Medulla oblongata (tissue), 1 donor: ENCODE results near the gene RPL9.
"Not testable (repeated sequence)": the region's sequence is repeated elsewhere in the genome, so short reads cannot be mapped to it uniquely, and the experiment has no call there.

Source experiments
- DNase-seq: peaks from one replicate; pipeline ENCODE4 v3.0.0-alpha.2; 2015; ENCODE audit errors: extremely low spot score

RPL9 gene

DNA sequence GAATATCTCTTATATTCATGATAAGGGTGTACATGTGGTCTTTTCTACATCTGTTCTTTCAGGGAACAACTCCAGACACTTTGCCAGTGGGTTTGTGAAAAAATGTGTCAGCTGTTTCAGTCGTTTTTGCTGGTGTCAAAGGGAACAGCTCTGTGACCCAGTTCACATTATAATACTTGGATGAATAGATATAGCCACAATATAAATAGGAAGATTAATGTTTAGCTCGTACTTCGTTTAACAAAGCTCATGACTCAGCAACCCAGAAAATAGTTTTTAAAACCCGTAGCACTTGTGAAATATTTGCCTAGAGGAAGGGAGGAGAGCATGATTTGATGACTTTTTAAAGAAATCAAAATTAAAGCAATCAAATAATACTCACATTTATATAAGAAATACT lies 8.0 kb upstream of the RPL9 start:
- no peak for DNase-seq

DNA sequence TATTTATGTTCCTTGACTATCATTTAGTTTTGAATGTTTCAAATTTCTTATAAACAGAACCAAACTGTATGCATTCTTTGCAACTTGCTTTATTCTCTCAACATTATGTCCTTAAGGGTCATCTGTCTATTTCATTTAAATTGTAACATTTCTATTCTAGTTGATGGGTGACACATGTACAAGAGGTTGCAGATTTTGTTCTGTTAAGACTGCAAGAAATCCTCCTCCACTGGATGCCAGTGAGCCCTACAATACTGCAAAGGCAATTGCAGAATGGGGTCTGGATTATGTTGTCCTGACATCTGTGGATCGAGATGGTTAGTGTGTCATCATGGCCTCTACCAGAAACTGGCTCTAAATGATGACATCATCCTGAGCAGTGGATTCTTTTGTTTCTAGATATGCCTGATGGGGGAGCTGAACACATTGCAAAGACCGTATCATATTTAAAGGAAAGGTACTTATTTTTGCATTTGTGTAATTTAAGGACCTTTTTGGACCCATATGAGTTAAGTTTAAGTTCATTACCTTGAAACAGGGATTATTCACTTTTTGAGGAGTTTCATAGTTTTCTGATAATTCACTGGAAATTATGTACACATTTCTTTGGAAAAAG lies 6.3 kb upstream of the RPL9 start:
- DNase-seq = no peak

DNA sequence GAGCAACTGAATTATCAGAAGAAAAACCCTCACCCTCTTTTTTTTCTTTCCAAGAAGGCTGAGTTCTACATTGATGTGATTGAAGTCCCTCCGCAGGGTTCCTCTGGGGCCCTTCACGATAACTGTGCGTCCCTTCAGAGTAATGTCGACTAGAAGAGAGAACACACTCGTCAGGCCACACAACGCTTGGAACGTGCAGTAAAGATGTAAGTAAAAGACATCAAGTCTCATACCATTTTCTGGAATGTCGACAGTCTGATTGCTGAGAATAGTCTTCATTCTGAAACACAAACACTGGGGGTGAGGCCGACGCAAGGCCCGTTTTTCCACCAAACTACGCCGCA lies 589 bp downstream of the RPL9 start:
- not testable (repeated sequence) for DNase-seq

DNA sequence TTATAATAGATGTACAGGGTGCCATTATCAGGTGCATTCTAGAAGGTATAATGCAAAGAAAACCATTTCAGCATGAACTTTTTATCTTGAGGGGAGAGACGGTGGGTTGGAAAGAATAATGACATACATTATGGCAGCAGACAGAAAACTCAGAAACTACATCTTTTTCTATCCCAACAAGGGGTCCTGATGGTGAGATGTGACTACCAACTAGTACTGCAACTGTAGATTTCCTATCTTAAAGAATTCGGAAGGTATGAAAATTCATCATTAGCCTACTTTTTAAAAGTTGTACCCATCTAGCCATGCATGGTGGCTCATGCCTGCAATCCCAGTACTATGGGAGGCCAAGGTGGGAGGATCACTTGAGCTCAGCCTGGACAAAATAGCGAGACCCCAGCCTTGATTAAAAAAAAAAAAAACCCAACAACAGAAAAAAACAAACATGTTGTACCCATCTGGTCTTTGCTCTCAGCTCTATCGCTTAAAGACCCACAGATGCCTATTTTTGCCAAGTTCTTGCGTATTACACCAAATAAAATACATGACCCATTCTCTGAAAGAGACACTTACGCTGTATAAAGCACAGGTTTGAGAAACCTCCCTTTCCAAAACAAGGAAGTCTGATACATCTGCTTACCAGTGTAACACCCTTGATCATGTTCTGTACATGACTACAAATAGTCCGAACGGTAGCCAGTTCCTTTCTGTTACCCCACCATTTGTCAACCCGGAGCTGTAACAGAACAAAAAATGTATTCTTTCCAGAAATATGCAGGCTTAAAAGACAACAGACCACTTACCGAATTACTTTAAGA lies 1.6 kb downstream of the RPL9 start:
- DNase-seq = no peak

DNA sequence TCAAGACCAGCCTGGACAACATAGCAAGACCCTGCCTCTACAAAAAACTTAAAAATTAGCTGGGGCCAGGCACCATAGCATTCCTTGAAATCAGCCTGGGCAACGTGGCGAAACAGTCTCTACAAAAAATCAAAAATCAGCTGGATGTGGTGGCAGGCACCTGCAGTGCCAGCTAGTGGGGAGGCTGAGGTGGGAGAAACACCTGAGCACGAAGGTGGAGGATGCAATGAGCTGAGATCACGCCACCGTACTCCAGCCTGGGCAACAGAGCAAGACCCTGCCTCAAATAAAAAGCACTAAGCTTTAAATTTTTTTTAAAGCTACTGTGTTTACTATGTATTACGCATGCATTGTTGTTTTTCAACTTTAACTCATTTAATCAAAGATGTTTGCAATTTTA lies 3.2 kb downstream of the RPL9 start:
- no peak for DNase-seq

DNA sequence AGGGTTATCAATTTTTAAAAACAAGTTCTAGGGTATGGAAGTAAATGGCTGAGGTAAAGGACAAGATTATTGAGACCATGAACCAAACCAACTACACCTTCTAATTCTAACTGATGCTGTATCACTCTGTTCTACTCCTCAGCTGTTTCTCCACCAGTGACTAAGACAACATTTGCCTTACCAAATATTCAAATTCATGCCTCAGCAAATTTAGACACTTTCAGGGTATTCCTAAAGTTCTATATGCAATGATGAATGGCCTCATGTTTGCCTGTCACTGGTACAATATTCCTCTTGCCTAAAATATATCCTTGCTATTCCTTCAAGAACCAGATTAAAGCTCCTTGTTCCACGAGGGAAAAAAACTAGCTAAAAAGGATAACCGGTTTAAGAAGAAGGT lies 5.0 kb downstream of the RPL9 start:
- no peak for DNase-seq

DNA sequence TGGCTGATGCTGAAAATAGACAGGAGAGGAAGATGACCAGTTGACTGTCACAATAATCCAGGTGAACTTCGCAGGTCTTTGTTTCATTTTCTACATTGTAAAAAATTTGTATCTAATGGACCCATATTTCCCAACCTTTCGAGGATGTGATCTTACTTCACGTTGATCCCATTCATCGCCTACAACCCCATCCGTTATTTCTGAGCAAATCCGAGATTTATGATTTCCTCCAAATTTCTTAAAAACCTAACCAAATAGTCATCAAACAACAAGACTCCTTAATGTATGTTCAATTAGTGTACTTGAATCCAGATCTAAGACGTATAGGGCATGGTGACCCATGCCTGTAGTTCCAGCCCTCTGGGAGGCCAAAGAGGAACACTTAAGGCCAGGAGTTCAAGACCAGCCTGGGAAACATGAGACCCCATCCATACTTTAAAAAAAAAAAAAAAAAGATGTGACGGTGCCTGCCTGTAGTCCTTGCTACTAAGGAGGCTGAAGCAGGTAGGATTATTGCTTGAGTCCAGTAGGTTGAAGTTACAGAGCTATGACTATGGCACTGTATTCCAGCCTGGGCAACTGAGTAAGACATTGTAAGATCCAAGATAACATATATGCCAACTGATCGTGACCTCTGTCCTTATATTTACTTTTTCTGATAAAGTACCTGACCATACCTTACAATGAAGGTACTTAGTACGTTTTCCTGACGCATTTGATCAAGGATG lies 5.7 kb downstream of the RPL9 start:
- DNase-seq = no peak

DNA sequence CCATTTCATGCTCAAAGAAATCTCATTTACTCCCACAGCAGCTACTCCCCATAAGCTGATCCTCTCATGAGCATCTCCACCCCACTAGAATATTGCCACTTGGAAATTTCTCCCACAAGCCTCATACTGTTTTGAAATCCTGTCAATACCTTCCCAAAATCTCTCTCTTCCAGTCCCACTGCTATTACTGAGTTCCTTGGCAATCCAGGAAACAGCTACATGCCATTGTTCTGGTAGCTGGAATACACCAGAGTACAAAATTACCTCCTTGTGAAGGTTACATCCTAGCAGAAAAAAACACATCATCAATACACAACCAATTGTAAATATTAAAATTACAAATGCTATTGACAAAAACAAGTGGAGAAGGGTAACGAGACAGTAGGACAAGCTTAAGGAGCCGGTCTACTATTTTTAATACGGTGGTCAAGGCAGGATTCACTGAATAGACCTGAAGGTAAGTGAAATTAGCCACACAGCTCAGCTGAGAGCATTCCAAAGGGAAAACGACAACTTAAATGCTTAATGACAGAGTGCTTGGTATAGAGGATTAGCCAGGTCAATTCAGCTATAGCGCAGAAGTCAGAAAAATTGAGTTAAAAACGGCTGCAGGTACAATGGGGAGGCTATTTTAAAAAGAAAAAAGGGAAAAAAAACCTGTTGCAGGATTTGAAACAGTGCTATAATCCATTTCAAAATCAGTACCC lies 6.4 kb downstream of the RPL9 start:
- DNase-seq = no peak

DNA sequence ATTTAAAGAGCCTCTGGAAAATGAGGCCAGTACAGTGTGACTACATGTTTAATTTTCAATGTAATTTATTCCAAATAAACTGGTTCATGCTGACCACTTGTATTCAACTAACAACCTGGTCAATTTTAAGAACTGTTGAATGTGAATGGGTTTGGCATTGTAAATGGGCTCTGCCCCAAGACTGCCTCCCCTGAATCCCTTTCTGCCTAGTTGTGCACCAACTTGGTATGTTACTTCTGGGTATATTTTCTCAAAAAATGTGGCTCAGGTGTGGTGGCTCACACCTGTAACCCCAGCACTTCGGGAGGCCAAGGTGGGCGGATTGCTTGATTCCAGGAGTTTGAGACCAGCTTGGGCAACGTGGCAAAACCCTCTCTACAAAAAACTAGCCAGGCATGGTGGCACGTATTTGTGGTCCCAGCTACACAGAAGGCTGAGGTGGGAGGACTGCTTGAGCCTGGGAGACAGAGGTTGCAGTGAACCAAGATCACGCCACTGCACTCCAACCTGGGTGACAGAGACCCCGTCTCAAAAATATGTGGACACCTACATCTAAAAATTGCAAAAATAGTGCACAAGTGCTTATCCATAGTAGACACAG lies 7.2 kb downstream of the RPL9 start:
- no peak for DNase-seq

DNA sequence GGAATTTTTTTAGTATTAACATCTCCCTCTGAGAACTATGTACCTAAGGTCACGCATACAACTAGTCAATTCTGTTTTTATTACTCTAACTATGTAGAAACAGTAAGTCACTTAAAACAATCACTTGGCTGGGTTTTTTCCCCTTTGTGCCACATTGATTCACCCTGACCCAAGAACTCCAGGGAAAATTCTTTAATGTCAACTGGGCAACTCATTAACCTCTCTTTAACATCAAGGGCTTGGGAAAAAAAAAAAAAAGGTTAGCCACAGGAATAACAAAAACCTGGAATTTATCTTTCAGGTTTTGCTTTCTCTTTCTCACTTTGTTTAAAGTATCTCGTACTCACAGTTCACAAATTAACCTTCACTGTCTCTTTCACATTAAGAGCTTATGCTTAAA lies 8.1 kb downstream of the RPL9 start:
- no peak for DNase-seq

DNA sequence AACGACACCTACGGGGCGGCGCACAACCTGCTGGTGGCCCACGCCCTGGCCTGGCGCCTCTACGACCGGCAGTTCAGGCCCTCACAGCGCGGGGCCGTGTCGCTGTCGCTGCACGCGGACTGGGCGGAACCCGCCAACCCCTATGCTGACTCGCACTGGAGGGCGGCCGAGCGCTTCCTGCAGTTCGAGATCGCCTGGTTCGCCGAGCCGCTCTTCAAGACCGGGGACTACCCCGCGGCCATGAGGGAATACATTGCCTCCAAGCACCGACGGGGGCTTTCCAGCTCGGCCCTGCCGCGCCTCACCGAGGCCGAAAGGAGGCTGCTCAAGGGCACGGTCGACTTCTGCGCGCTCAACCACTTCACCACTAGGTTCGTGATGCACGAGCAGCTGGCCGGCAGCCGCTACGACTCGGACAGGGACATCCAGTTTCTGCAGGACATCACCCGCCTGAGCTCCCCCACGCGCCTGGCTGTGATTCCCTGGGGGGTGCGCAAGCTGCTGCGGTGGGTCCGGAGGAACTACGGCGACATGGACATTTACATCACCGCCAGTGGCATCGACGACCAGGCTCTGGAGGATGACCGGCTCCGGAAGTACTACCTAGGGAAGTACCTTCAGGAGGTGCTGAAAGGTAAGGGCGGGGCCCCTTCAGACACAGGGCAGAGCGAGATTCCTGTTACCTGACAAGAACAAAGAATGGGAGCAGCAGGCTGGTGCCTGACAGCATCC lies 11.7 kb downstream of the RPL9 start:
- DNase-seq = no peak

DNA sequence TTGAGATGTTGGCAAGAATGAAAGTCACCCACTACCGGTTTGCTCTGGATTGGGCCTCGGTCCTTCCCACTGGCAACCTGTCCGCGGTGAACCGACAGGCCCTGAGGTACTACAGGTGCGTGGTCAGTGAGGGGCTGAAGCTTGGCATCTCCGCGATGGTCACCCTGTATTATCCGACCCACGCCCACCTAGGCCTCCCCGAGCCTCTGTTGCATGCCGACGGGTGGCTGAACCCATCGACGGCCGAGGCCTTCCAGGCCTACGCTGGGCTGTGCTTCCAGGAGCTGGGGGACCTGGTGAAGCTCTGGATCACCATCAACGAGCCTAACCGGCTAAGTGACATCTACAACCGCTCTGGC lies 12.3 kb downstream of the RPL9 start:
- no peak for DNase-seq

DNA sequence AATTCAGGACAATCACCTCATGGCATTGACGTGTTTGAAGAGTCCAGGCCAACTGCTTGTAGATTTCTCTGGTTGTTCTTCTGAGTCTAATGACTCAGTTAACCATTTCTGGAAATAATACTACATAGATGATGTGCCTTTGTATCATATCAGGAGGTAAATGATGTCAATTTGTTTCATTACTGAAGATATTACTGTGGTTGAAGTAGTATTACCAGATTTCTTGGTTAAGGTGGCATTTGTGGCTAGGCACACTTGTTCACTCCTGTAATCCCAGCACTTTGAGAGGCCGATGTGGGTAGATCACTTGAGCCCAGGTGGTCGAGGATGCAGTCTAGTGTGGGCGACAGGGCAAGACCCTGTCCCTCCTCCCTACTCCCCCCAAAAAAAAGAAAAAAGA lies 15.7 kb downstream of the RPL9 start:
- DNase-seq = no peak

DNA sequence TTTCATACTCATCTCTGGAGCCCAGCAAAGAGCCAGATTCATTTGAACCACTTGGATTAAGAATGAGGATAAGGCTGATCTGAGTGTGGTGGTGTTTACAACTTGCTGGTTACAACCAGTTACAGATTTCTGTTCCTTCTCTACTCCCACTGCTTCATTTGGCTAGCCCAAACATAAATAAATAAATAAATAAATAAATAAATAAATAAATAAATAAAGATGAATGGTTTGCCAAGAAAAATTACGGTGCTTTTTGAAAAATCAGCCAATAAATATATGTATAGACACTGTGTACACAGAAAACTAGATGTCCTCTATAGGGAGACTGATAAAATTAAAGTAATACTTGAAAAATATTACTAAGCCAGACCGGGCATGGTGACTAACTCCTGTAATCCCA lies 17.1 kb downstream of the RPL9 start:
- DNase-seq = no peak

DNA sequence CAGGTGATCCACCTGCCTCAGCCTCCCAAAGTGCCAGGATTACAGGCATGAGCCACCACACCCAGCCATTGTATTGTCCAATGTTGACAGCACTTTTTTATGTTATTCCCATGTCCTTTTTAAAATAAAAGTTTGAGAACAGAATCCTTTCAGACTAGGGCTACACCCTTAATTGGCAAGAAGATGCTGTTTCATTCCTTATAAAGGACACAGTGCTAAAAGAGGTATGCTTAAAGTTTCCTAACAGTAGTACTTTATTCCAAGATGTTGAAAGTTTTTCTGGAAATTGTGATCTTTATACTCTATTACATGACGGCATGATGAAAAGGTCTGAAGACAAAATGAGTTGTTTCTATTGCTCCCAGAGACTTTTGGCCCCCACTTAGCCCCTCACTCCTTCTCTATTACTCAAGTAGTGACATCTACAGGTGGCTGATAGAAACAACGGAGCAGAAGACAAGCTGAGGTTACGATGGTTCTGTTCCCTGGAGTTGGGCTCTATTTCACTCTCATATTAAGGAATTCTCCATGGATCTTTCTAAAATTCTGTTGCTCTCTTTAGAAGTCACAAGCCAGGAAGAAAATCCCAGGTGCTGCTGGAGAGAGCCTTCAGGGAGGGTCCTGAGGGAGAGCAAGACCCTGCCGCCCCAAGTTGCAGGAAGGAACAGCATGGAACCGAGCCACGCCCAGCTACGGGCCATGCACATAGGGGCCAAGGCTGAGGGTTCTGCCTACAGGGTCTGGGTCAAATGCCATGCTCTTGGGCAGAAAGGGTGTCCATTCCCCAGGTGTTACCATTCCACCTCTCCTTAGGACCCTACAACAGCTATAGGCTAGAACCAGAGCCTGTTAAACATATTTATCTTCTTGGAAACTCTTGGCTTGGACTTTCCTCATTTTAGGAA lies 22.8 kb downstream of the RPL9 start:
- DNase-seq = no peak

DNA sequence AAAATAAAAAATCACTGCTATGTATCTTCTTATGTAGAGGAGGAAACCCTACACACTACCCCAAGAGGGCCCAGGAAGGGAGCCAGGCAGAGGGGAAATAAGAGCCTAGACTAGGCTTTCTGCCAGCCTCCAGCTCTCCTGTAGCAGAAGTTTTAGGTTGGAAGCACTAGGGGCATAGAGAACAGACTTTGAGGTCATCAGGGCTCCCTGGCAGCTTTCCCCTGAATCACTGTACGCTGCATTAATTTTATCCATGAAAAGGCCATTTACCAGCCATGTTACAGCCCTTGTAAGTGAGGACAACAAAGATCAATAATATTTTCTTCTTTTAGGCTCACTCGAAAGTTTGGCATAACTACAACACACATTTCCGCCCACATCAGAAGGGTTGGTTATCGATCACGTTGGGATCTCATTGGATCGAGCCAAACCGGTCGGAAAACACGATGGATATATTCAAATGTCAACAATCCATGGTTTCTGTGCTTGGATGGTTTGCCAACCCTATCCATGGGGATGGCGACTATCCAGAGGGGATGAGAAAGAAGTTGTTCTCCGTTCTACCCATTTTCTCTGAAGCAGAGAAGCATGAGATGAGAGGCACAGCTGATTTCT lies 24.7 kb downstream of the RPL9 start:
- DNase-seq = no peak

DNA sequence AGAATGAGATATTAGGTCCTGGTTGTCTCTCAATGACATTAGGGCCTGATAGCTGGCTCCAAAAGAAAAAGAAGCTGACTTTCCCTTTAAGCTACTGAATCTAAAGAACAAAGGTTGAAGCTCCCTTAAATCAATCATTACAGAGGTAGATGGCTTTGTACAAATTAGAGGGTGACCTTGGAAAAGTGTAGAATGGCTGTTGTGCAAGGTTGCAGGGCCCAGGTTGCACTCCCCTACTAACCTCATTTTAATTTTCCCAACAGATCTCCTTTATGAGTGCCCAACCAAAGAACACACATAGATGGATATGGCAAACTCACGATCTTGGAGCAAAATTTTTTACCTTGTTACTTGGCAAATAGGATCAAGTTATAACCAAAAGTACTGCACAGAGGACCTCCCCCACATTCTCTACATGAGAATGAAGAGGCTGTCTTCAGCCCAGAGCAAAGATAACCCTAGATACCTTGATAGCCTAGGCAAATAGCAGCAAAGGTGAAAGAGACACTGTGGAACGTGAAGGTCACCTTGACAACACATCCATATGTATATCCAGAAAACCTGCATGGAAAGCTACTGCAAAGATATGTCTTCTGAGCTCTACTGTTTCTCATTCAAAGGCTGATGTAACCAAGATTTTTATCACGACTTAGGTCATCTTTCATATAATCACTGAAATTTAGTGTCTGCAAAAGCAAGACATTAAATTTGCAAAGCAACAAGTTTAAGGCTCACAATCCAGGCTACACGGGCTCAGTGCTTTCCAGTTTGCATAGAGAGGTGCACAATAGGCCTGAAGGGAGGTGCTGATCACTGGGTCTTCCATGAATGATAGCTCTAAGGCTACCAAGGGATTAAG lies 29.0 kb downstream of the RPL9 start:
- DNase-seq = no peak

DNA sequence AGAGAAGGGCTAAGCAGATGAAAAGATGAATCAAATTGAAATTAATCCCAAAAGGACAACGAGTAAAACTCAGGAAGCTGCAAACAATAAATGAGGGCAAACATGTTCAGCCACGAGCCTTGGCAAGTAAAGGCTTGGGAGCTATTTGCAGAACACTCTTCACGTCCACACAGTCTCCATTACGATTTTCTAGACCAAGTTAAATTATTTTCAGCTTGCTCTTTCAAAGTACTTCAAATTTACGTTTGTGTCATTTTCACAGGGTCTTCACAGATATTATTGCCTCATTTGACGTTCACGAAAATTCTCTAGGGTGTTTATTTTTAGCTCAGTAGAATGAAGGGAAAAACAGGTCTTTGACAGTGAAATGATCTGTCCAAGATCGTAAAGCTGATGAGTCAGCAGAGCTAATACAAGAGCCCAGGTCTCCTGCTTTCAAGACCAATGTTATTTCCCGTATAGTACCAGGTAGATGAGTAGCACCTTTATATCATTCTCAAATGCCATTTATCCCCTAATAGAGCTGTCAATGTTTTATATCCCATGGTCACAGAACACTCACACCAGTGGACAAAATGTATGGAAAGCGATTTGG lies 31.1 kb downstream of the RPL9 start:
- DNase-seq = no peak

DNA sequence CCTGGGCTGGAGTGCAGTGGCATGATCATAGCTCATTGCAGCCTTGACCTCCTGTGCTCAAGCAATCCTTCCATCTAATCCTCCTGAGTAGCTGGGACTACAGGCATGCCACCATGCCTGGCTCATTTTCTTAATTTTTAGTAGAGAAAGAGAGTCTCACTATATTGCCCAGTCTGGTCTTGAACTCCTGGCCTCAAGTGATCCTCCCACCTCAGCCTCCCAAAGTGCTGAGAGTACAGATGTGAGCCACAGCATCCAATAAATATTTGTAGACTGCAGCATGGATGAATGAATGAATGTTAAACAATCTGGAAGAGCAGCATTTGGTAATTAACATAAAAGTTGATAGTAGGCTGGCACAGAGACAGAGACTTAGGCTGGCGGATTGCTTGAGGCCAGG lies 32.0 kb downstream of the RPL9 start:
- DNase-seq = no peak
